ENCODE measurements around the gene MRC2. TPM values are rescaled to one million over a fixed set of nuclear protein-coding genes. Genes with fewer than 3 reads are reported as not detected.
"Not testable (repeated sequence)": the region's sequence is repeated elsewhere in the genome, so short reads cannot be mapped to it uniquely, and the experiment has no call there.

Gene MRC2
- total RNA-seq, 1 donor from 2014 or later: 120 TPM

GRCh38 chr17:62687997-62688396 is 60.5 kb downstream of the MRC2 start:
- Mint-ChIP-seq H3K4me1 (ENCODE audit: unreplicated experiment) (no peaks in the 10 kb centered on the region), H3K27ac (ENCODE audit: unreplicated experiment) (no peak overlapping the region), H3K27me3 (ENCODE audit: unreplicated experiment) (peaks cover 4% of the 10 kb centered on the region), H3K36me3 (ENCODE audit: low read depth, unreplicated experiment) (peaks cover 16% of the 10 kb centered on the region), H3K9me3 (ENCODE audit: unreplicated experiment) (no peaks in the 10 kb centered on the region), H3K4me3 (ENCODE audit: unreplicated experiment) (no peak overlapping the region)
- no peak for DNase-seq (ENCODE audit: low spot score)
- TF ChIP-seq CTCF (IDR thresholded peaks at IDR 0.05; ENCODE audit: unreplicated experiment): no peak

- Mint-ChIP-seq H3K4me3 (ENCODE audit: unreplicated experiment) (peak overlapping the region; percentile 65), H3K9me3 (ENCODE audit: unreplicated experiment) (no peaks in the 10 kb centered on the region), H3K27me3 (ENCODE audit: unreplicated experiment) (peaks cover 4% of the 10 kb centered on the region), H3K36me3 (ENCODE audit: low read depth, unreplicated experiment) (peaks cover 16% of the 10 kb centered on the region), H3K4me1 (ENCODE audit: unreplicated experiment) (peaks cover 4% of the 10 kb centered on the region), H3K27ac (ENCODE audit: unreplicated experiment) (no peak overlapping the region)
- DNase-seq (ENCODE audit: low spot score): no peak
- TF ChIP-seq CTCF (IDR thresholded peaks at IDR 0.05; ENCODE audit: unreplicated experiment): no peak
Observed at GRCh38 chr17:62688398-62689160, 61.1 kb downstream of the MRC2 start.

GRCh38 chr17:62689441-62690167 is 62.1 kb downstream of the MRC2 start:
- H3K9me3 Mint-ChIP-seq (ENCODE audit: unreplicated experiment): no peaks in the 10 kb centered on the region
- H3K4me1 Mint-ChIP-seq (ENCODE audit: unreplicated experiment): peaks cover 14% of the 10 kb centered on the region
- DNase-seq (ENCODE audit: low spot score): no peak
- peaks cover 21% of the 10 kb centered on the region for H3K36me3 Mint-ChIP-seq (ENCODE audit: low read depth, unreplicated experiment)
- no peak overlapping the region for H3K27ac Mint-ChIP-seq (ENCODE audit: unreplicated experiment)
- no peak overlapping the region for H3K4me3 Mint-ChIP-seq (ENCODE audit: unreplicated experiment)
- no peak for TF ChIP-seq CTCF (IDR thresholded peaks at IDR 0.05; ENCODE audit: unreplicated experiment)
- H3K27me3 Mint-ChIP-seq (ENCODE audit: unreplicated experiment): peaks cover 8% of the 10 kb centered on the region

GRCh38 chr17:62690168-62690897 is 62.9 kb downstream of the MRC2 start:
- peaks cover 15% of the 10 kb centered on the region for H3K36me3 Mint-ChIP-seq (ENCODE audit: low read depth, unreplicated experiment)

GRCh38 chr17:62691589-62691915 is 64.1 kb downstream of the MRC2 start:
- Mint-ChIP-seq H3K4me1 (ENCODE audit: unreplicated experiment) (peaks cover 18% of the 10 kb centered on the region), H3K36me3 (ENCODE audit: low read depth, unreplicated experiment) (peaks cover 13% of the 10 kb centered on the region)
- H3K27ac Mint-ChIP-seq (ENCODE audit: unreplicated experiment); H3K9me3 Mint-ChIP-seq (ENCODE audit: unreplicated experiment); H3K4me3 Mint-ChIP-seq (ENCODE audit: unreplicated experiment); H3K27me3 Mint-ChIP-seq (ENCODE audit: unreplicated experiment); DNase-seq (ENCODE audit: low spot score): not testable (repeated sequence)

More at GRCh38 chr17:62690168-62690897, 62.9 kb downstream of the MRC2 start:
- no peaks in the 10 kb centered on the region for H3K9me3 Mint-ChIP-seq (ENCODE audit: unreplicated experiment)
- no peak for TF ChIP-seq CTCF (IDR thresholded peaks at IDR 0.05; ENCODE audit: unreplicated experiment)
- H3K27me3 Mint-ChIP-seq (ENCODE audit: unreplicated experiment): peaks cover 10% of the 10 kb centered on the region
- H3K4me1 Mint-ChIP-seq (ENCODE audit: unreplicated experiment): peaks cover 18% of the 10 kb centered on the region
- no peak for DNase-seq (ENCODE audit: low spot score)
- no peak overlapping the region for H3K4me3 Mint-ChIP-seq (ENCODE audit: unreplicated experiment)
- no peak overlapping the region for H3K27ac Mint-ChIP-seq (ENCODE audit: unreplicated experiment)
